ENCODE measurements around the gene SLC26A4.

DNA sequence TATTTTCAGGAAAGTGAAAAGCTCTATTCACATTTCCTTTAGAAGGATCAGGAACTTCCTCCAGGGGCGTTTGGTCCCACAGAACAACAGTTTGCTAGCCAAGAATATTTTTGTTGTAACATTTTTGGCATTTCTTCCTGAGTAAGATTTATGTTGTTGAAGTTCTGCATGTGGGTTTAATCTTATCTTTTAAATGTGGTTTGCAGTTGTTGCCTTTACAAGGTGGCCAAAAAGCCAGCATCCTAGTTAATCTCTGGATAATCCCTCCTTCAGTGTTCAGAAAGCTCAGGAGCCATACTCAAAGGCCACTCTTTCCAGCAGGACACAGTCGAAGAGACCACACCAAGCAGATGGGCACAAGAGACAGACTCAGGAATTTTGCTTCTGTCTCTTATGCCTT is 30.0 kb downstream of the SLC26A4 start:
- TF ChIP-seq, protein P1, sequence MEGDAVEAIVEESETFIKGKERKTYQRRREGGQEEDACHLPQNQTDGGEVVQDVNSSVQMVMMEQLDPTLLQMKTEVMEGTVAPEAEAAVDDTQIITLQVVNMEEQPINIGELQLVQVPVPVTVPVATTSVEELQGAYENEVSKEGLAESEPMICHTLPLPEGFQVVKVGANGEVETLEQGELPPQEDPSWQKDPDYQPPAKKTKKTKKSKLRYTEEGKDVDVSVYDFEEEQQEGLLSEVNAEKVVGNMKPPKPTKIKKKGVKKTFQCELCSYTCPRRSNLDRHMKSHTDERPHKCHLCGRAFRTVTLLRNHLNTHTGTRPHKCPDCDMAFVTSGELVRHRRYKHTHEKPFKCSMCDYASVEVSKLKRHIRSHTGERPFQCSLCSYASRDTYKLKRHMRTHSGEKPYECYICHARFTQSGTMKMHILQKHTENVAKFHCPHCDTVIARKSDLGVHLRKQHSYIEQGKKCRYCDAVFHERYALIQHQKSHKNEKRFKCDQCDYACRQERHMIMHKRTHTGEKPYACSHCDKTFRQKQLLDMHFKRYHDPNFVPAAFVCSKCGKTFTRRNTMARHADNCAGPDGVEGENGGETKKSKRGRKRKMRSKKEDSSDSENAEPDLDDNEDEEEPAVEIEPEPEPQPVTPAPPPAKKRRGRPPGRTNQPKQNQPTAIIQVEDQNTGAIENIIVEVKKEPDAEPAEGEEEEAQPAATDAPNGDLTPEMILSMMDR (IDR thresholded peaks at IDR 0.05): no peak
- TF ChIP-seq EZH2 (IDR thresholded peaks at IDR 0.05; ENCODE audit: borderline replicate concordance, insufficient read depth, low read depth, low read length, poor library complexity, severe bottlenecking): no peak
